ENCODE data around the gene KLHL12.

Gene KLHL12

DNA sequence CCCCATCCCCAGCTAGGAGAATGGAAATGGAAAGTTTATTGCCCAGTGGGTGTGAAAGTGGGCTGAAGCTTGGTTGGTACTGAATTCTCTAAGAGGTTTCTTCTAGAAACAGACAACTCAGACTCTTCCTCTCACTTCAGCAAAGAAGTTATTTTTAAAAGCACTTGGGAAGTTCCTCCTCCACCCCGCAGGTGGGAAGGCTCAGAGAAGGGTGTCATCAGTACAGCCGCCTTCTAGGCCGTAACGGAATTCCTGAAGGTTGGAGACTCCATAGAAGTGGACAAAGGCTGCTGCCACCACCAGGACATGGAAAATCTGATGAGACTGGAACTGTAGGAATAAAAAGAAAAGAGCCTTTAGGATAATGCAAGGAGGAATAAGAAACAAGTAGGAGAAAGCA, 14.3 kb upstream of the KLHL12 start:
- no peak for TF ChIP-seq POLR2AphosphoS5 (IDR thresholded peaks at IDR 0.05; ENCODE audit: low read depth, low read length)
- no peak for TF ChIP-seq TAF1 (IDR thresholded peaks at IDR 0.05; ENCODE audit: borderline replicate concordance, insufficient read depth, low read length)
- TF ChIP-seq, protein P1, sequence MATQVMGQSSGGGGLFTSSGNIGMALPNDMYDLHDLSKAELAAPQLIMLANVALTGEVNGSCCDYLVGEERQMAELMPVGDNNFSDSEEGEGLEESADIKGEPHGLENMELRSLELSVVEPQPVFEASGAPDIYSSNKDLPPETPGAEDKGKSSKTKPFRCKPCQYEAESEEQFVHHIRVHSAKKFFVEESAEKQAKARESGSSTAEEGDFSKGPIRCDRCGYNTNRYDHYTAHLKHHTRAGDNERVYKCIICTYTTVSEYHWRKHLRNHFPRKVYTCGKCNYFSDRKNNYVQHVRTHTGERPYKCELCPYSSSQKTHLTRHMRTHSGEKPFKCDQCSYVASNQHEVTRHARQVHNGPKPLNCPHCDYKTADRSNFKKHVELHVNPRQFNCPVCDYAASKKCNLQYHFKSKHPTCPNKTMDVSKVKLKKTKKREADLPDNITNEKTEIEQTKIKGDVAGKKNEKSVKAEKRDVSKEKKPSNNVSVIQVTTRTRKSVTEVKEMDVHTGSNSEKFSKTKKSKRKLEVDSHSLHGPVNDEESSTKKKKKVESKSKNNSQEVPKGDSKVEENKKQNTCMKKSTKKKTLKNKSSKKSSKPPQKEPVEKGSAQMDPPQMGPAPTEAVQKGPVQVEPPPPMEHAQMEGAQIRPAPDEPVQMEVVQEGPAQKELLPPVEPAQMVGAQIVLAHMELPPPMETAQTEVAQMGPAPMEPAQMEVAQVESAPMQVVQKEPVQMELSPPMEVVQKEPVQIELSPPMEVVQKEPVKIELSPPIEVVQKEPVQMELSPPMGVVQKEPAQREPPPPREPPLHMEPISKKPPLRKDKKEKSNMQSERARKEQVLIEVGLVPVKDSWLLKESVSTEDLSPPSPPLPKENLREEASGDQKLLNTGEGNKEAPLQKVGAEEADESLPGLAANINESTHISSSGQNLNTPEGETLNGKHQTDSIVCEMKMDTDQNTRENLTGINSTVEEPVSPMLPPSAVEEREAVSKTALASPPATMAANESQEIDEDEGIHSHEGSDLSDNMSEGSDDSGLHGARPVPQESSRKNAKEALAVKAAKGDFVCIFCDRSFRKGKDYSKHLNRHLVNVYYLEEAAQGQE (IDR thresholded peaks at IDR 0.05; ENCODE audit: insufficient read depth in 1 of 2, low read depth in 2 of 2, low read length in 2 of 2): no peak
- no peak for TF ChIP-seq FOXP2 (optimal IDR thresholded peaks at IDR 0.05; ENCODE audit: borderline replicate concordance, extremely low read depth, extremely low read length, insufficient read depth)

DNA sequence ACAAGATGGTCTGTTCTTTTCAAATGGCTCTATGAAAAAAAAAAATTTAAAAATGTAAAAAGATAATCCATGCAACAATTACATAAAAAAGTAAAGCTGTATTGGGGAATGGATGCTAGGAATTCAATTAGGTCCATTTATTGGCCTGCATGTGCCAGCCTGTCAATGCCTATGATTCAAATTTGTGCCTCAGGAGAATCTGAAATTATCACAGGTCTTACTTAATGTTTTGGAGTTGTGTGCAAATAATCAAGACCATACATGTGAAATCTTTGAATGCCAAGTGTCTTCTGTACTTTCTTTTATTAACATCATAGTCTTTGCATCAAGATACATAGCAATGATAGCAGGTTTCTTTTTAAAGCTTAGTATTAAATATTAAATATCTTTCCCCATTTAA, 13.5 kb upstream of the KLHL12 start:
- TF ChIP-seq, protein P1 (IDR thresholded peaks at IDR 0.05; ENCODE audit: insufficient read depth in 1 of 2, low read depth in 2 of 2, low read length in 2 of 2): no peak
- TF ChIP-seq FOXP2 (optimal IDR thresholded peaks at IDR 0.05; ENCODE audit: borderline replicate concordance, extremely low read depth, extremely low read length, insufficient read depth): no peak
- no peak for TF ChIP-seq POLR2AphosphoS5 (IDR thresholded peaks at IDR 0.05; ENCODE audit: low read depth, low read length)
- TF ChIP-seq SIN3A (IDR thresholded peaks at IDR 0.05; ENCODE audit: borderline replicate concordance, insufficient read depth, low read length): no peak
- no peak for TF ChIP-seq TAF1 (IDR thresholded peaks at IDR 0.05; ENCODE audit: borderline replicate concordance, insufficient read depth, low read length)

DNA sequence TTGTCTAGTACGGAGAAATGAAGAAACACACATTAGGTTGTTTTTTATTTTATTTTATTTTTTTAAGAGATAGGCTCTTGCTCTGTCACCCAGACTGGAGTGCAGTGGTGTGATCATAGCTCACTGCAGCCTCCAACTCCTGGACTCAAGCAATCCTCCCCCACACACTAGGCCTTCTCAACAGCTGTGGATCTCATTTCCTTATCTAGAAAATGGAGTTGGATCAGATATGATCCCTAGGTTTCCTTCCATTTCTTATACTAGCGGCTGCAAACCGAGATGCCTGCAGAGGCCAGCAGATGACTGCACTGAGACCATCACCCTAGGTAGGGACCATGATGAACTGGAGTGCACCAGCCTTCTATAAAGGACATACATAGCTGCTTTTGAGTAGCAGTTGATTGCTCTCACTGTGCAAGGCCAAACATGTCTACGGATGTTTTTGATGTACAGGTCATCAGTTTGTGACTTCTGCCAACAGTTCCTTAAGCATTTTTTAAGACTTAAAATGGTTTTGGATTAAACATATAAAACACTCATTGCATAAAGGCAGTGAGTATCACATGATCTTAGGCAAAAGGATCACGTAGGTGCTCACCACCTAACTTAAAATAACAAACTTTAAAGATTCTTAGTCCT, 11.4 kb upstream of the KLHL12 start:
- TF ChIP-seq FOXP2 (optimal IDR thresholded peaks at IDR 0.05; ENCODE audit: borderline replicate concordance, extremely low read depth, extremely low read length, insufficient read depth) (no peak), POLR2AphosphoS5 (IDR thresholded peaks at IDR 0.05; ENCODE audit: low read depth, low read length) (no peak), SIN3A (IDR thresholded peaks at IDR 0.05; ENCODE audit: borderline replicate concordance, insufficient read depth, low read length) (no peak), TAF1 (IDR thresholded peaks at IDR 0.05; ENCODE audit: borderline replicate concordance, insufficient read depth, low read length) (no peak)
- TF ChIP-seq, protein P1 (IDR thresholded peaks at IDR 0.05; ENCODE audit: insufficient read depth in 1 of 2, low read depth in 2 of 2, low read length in 2 of 2): no peak

DNA sequence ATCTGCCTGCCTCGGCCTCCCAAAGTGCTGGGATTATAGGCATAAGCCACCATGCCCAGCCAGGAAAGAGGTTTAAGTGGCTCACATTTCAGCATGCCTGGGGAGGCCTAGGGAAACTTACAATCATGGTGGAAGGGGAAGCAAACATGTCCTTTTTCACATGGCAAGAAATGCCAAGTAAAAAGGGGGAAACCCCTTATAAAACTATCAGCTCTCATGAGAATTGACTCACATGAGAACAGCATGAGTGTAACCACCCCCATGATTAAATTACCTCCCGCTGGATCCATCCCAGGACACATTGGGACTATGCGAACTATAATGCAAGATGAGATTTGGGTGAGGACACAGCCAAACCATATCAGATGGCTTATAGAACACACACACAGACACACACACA, 8.8 kb upstream of the KLHL12 start:
- TF ChIP-seq SIN3A (IDR thresholded peaks at IDR 0.05; ENCODE audit: borderline replicate concordance, insufficient read depth, low read length) (no peak), FOXP2 (optimal IDR thresholded peaks at IDR 0.05; ENCODE audit: borderline replicate concordance, extremely low read depth, extremely low read length, insufficient read depth) (no peak)

DNA sequence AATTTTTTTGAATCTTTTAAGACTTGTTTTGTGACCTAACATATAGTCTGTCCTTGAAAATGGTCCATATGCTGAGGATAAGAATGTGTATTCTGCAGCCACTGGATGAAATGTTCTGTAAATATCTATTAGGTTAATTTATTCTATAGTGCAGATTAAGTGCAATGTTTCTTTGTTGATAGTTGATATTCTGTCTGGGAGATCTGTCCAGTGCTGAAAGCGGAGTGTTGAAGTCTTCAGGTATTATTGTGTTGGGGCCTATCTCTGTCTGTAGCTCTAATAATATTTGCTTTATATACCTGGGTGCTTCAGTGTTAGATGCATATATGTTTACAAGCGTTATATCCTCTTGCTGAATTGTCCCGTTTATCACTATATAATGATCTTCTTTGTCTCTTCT, 7.7 kb upstream of the KLHL12 start:
- TF ChIP-seq, protein P1 (IDR thresholded peaks at IDR 0.05; ENCODE audit: insufficient read depth in 1 of 2, low read depth in 2 of 2, low read length in 2 of 2): peak; percentile 43 to 84; a peak in 3 of 4 replicates
- no peak for TF ChIP-seq TAF1 (IDR thresholded peaks at IDR 0.05; ENCODE audit: borderline replicate concordance, insufficient read depth, low read length)
